Mesenchymal stem cell (in vitro differentiated cells and primary cell): Measurements from ENCODE around the gene SEPTIN12.

ENCODE experiments used
- DNase-seq: peaks from one replicate; pipeline ENCODE4 v3.0.0-alpha.2; 2013
- H2AFZ ChIP-seq: one replicate; pipeline ENCODE4 v1.6.1; 2013; ENCODE audit warnings: low read depth, mild to moderate bottlenecking, control low read depth, inconsistent platforms, low read length, moderate library complexity
- H2AK5ac ChIP-seq: 2 replicates; pipeline ENCODE4 v1.6.1; 2013; ENCODE audit warnings: low read length, moderate library complexity, mild to moderate bottlenecking, inconsistent platforms; ENCODE audit not compliant: severe bottlenecking
- H2BK120ac ChIP-seq: one replicate; pipeline ENCODE4 v1.6.1; 2013; ENCODE audit warnings: low read depth, mild to moderate bottlenecking, inconsistent platforms, low read length, moderate library complexity
- H2BK12ac ChIP-seq, 2 experiments: one replicate each; pipeline ENCODE4 v1.6.1; 2013; ENCODE audit warnings: inconsistent platforms in 2 of 2, low read length in 2 of 2, mild to moderate bottlenecking in 2 of 2, moderate library complexity in 2 of 2, control low read depth in 1 of 2
- H2BK15ac ChIP-seq: one replicate; pipeline ENCODE4 v1.6.1; 2013; ENCODE audit warnings: mild to moderate bottlenecking, low read depth, inconsistent platforms; ENCODE audit not compliant: poor library complexity, severe bottlenecking
- H2BK5ac ChIP-seq: 2 replicates; pipeline ENCODE4 v1.6.1; 2013; ENCODE audit warnings: low read depth, mild to moderate bottlenecking, low read length, control low read depth, inconsistent platforms; ENCODE audit not compliant: poor library complexity, severe bottlenecking
- H3K14ac ChIP-seq, 2 experiments: one replicate each; pipeline ENCODE4 v1.6.1; 2013; ENCODE audit warnings: inconsistent platforms in 2 of 2, low read length in 2 of 2, control low read depth in 1 of 2, mild to moderate bottlenecking in 1 of 2, moderate library complexity in 1 of 2
- H3K18ac ChIP-seq, 2 experiments: one replicate each; pipeline ENCODE4 v1.6.1; 2013; ENCODE audit warnings: inconsistent platforms in 2 of 2, low read length in 2 of 2, control low read depth in 1 of 2, low read depth in 1 of 2, mild to moderate bottlenecking in 1 of 2
- H3K23ac ChIP-seq, 2 experiments: one replicate each; pipeline ENCODE4 v1.6.1; 2013; ENCODE audit warnings: inconsistent platforms in 2 of 2, low read length in 2 of 2, mild to moderate bottlenecking in 2 of 2, moderate library complexity in 2 of 2, control low read depth in 1 of 2
- H3K27ac ChIP-seq: 2 replicates; pipeline ENCODE4 v1.5.1; 2013; ENCODE audit warnings: mild to moderate bottlenecking, moderate library complexity, low read length, control low read depth, inconsistent platforms; ENCODE audit not compliant: poor library complexity, severe bottlenecking
- H3K27me3 ChIP-seq, 2 experiments: 2 replicates each; pipeline versions ENCODE4 v1.6.1 to v1.7.0; 2013; ENCODE audit warnings: low read length in 2 of 2, mild to moderate bottlenecking in 2 of 2, moderate library complexity in 2 of 2, control low read depth in 1 of 2, inconsistent platforms in 1 of 2; ENCODE audit not compliant: control insufficient read depth in 1 of 2, insufficient read depth in 1 of 2
- H3K36me3 ChIP-seq, 2 experiments: 2 replicates each; pipeline versions ENCODE4 v1.6.1 to v1.7.0; 2013; ENCODE audit warnings: low read length in 2 of 2, control low read depth in 1 of 2, inconsistent platforms in 1 of 2, low read depth in 1 of 2, mild to moderate bottlenecking in 1 of 2; ENCODE audit not compliant: insufficient read depth in 2 of 2, control insufficient read depth in 1 of 2
- H3K4ac ChIP-seq, 2 experiments: one replicate each; pipeline ENCODE4 v1.6.1; 2013; ENCODE audit warnings: inconsistent platforms in 2 of 2, low read length in 2 of 2, mild to moderate bottlenecking in 2 of 2, moderate library complexity in 2 of 2, control low read depth in 1 of 2, low read depth in 1 of 2
- H3K4me1 ChIP-seq: 2 replicates; pipeline ENCODE4 v1.6.1; 2013; ENCODE audit warnings: low read depth, low read length, control low read depth; ENCODE audit not compliant: control insufficient read depth, insufficient read depth
- H3K4me2 ChIP-seq: 2 replicates; pipeline ENCODE4 v1.6.1; 2013; ENCODE audit warnings: low read length, mild to moderate bottlenecking, inconsistent platforms; ENCODE audit not compliant: poor library complexity, severe bottlenecking
- H3K4me3 ChIP-seq, 2 experiments: 2 replicates each; pipeline versions ENCODE4 v1.5.1 to v1.7.0; 2013; ENCODE audit warnings: low read length in 2 of 2, mild to moderate bottlenecking in 2 of 2, control low read depth in 1 of 2, low read depth in 1 of 2; ENCODE audit not compliant: insufficient read depth in 1 of 2
- H3K79me1 ChIP-seq: replicated peaks from 2 replicates; pipeline ENCODE4 v1.6.1; 2013; ENCODE audit warnings: mild to moderate bottlenecking, control low read depth, low read length, inconsistent platforms; ENCODE audit not compliant: poor library complexity, severe bottlenecking
- H3K9ac ChIP-seq: 2 replicates; pipeline ENCODE4 v1.7.0; 2013; ENCODE audit warnings: mild to moderate bottlenecking, low read length, moderate library complexity
- H3K9me3 ChIP-seq: 2 replicates; pipeline ENCODE4 v1.7.0; 2013; ENCODE audit warnings: mild to moderate bottlenecking, low read length; ENCODE audit not compliant: control insufficient read depth
- H4K8ac ChIP-seq: one replicate; pipeline ENCODE4 v1.6.1; 2013; ENCODE audit warnings: inconsistent platforms, mild to moderate bottlenecking, low read length, moderate library complexity
- H4K91ac ChIP-seq: one replicate; pipeline ENCODE4 v1.6.1; 2013; ENCODE audit warnings: mild to moderate bottlenecking, low read length, inconsistent platforms
- WGBS: methylation state at CpG from one replicate; pipeline ENCODE4 v1.1.7; 2013; ENCODE audit warnings: mixed read lengths; 5-methylcytosine and 5-hydroxymethylcytosine counted together

SEPTIN12 gene

GRCh38 chr16:4806280-4806679, 18.1 kb upstream of the SEPTIN12 start:
- no peak for DNase-seq
- Histone ChIP-seq H3K9me3 (no peaks in the 10 kb centered on the region), H4K8ac (no peak overlapping the region), H3K4ac (no peak overlapping the region), H4K91ac (no peak overlapping the region), H2BK120ac (no peak overlapping the region), H3K4me1 (peaks cover 6% of the 10 kb centered on the region), H3K4me3 (no peak overlapping the region), H2AK5ac (no peak overlapping the region), H3K79me1 (peaks cover 12% of the 10 kb centered on the region), H3K18ac (no peak overlapping the region), H3K36me3 (peaks cover 54 to 64% of the 10 kb centered on the region in 2 experiments), H3K23ac (no peak overlapping the region), H3K4me2 (no peak overlapping the region), H3K27me3 (no peaks in the 10 kb centered on the region), H3K14ac (no peak overlapping the region), H2BK12ac (no peak overlapping the region), H2BK5ac (no peak overlapping the region), H2BK15ac (no peak overlapping the region), H2AFZ (no peak overlapping the region), H3K9ac (no peak overlapping the region), H3K27ac (no peak overlapping the region)
- 100% methylated on average over 6 of the region's 6 CpGs for WGBS

GRCh38 chr16:4805231-4805630, 17.1 kb upstream of the SEPTIN12 start:
- Histone ChIP-seq H3K14ac (no peak overlapping the region), H3K27me3 (no peaks in the 10 kb centered on the region), H3K4me1 (peaks cover 10% of the 10 kb centered on the region), H3K79me1 (peaks cover 16% of the 10 kb centered on the region), H3K23ac (no peak overlapping the region), H2AK5ac (no peak overlapping the region), H2BK12ac (no peak overlapping the region), H3K4me3 (no peak overlapping the region), H3K4me2 (no peak overlapping the region), H4K8ac (no peak overlapping the region), H3K9me3 (no peaks in the 10 kb centered on the region), H2BK5ac (no peak overlapping the region), H2AFZ (no peak overlapping the region), H4K91ac (no peak overlapping the region), H3K27ac (no peak overlapping the region), H3K9ac (no peak overlapping the region), H2BK15ac (no peak overlapping the region), H3K18ac (no peak overlapping the region), H3K36me3 (peaks cover 56 to 57% of the 10 kb centered on the region in 2 experiments), H3K4ac (no peak overlapping the region), H2BK120ac (no peak overlapping the region)
- 95% methylated on average over 11 of the region's 11 CpGs for WGBS
- no peak for DNase-seq

DNA sequence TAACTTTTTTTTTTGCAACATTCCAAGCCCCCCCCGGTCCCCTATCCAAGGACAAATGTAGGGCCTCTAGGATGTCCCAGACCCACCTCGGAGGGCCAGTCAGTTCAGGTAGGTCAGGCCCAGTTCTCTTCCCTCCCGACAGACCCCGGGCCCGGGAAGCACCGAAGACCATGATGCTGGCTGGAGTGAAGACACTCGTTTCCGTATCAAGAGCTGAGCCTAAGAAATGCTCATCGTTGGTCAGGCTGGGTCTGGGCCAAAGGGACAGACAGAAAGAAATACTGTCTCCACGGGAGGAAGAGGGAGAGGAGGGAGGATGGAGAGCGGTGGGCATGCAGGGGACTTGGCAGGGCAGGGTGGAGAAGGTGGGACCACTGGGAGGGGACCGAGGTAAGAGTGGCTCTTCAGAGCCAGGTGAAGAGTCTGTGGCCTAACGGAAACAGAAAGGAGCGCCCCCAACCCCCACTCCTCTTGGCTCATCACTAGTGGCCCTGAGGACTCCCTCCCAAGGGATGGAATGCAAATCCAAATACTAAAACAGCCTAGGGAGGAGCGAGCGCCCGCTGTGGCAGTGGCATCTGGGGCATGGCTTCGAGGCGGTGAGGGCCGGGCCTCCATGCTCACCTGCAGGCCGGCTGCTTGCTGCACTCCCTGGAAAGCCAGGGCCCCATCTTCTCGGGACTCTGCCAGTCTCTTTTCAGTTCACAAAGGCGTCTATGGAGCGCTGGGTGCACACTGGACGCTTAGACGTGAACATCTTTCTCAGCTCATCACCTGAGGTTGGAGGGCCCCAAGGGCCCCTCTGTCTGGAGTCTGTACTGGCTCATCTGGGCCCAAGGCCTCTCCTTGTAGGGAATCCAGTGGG, 16.0 kb upstream of the SEPTIN12 start:
- Histone ChIP-seq H3K9me3 (no peaks in the 10 kb centered on the region), H3K27ac (no peak overlapping the region), H4K91ac (no peak overlapping the region), H2BK12ac (no peak overlapping the region), H2BK120ac (no peak overlapping the region), H2AFZ (no peak overlapping the region), H3K4me1 (peaks cover 10% of the 10 kb centered on the region), H3K9ac (no peak overlapping the region), H3K18ac (no peak overlapping the region), H3K4me2 (no peak overlapping the region), H3K4me3 (no peak overlapping the region), H3K79me1 (peaks cover 16% of the 10 kb centered on the region), H3K27me3 (no peaks in the 10 kb centered on the region), H3K4ac (no peak overlapping the region), H3K36me3 (peaks cover 53 to 59% of the 10 kb centered on the region in 2 experiments), H2AK5ac (peak overlapping the region; percentile 22), H4K8ac (no peak overlapping the region), H3K23ac (no peak overlapping the region), H2BK5ac (no peak overlapping the region), H2BK15ac (no peak overlapping the region), H3K14ac (no peak overlapping the region)
- DNase-seq: no peak
- 91% methylated on average over 25 of the region's 26 CpGs for whole genome bisulfite sequencing

DNA sequence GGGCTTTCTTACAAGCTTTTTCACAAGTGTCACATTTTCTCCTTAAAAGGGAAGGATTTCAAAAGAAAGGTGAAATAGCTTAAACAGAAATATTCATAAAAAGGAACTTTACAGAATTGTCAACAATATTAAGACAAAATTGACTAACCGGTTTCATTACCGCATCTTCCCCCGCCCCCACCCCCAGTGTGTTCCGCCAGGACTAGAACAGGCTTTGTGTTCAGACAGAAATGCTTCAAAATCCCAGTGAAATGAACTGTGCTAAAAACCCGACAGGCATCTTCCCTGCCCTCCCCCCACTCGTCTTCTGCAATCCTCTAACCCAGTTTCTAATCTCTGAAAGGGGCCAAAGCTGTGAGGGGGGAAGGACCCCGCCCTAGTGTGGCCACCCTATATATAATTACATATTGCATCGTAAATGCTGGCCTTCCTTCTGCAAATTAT, 15.3 kb upstream of the SEPTIN12 start:
- Histone ChIP-seq H3K79me1 (peaks cover 16% of the 10 kb centered on the region), H3K23ac (no peak overlapping the region), H3K14ac (no peak overlapping the region), H3K27ac (no peak overlapping the region), H2AFZ (no peak overlapping the region), H4K91ac (no peak overlapping the region), H3K18ac (no peak overlapping the region), H2AK5ac (no peak overlapping the region), H2BK12ac (no peak overlapping the region), H2BK120ac (no peak overlapping the region), H3K9ac (peak overlapping the region; percentile 89), H4K8ac (no peak overlapping the region), H3K4me1 (peaks cover 10% of the 10 kb centered on the region), H2BK5ac (no peak overlapping the region), H3K27me3 (no peaks in the 10 kb centered on the region), H3K4me2 (no peak overlapping the region), H3K9me3 (no peaks in the 10 kb centered on the region), H3K4me3 (peak overlapping the region in 1 of 2 experiments; percentile 84), H2BK15ac (no peak overlapping the region), H3K4ac (no peak overlapping the region), H3K36me3 (peaks cover 52 to 65% of the 10 kb centered on the region in 2 experiments)
- 71% methylated on average over 8 of the region's 8 CpGs for WGBS
- DNase-seq: no peak
